HCT116 (cell line): ENCODE results near the gene SHF.

Source experiments
- POLR2AphosphoS5 ChIP-seq: IDR thresholded peaks from 2 replicates; pipeline ENCODE4 v1.6.1; 2011; ENCODE audit warnings: mild to moderate bottlenecking, low read depth, low read length, moderate library complexity
- TF ChIP-seq, protein P1 (sequence below), 3 experiments: fragments of 200-600 bp in 1 of 3; sonication (generic) in 1 of 3; IDR thresholded peaks in 2 of 3; conservative IDR thresholded peaks in 1 of 3; 2 replicates each; pipeline ENCODE4 v1.5.1; 2012 to 2017; ENCODE audit warnings: low read depth in 2 of 3, low read length in 2 of 3, antibody characterized with exemption in 1 of 3, borderline replicate concordance in 1 of 3, control low read depth in 1 of 3, mild to moderate bottlenecking in 1 of 3, mixed read lengths in 1 of 3, mixed run types in 1 of 3, moderate library complexity in 1 of 3; ENCODE audit not compliant: insufficient read depth in 1 of 3

- TF ChIP-seq, protein P1, sequence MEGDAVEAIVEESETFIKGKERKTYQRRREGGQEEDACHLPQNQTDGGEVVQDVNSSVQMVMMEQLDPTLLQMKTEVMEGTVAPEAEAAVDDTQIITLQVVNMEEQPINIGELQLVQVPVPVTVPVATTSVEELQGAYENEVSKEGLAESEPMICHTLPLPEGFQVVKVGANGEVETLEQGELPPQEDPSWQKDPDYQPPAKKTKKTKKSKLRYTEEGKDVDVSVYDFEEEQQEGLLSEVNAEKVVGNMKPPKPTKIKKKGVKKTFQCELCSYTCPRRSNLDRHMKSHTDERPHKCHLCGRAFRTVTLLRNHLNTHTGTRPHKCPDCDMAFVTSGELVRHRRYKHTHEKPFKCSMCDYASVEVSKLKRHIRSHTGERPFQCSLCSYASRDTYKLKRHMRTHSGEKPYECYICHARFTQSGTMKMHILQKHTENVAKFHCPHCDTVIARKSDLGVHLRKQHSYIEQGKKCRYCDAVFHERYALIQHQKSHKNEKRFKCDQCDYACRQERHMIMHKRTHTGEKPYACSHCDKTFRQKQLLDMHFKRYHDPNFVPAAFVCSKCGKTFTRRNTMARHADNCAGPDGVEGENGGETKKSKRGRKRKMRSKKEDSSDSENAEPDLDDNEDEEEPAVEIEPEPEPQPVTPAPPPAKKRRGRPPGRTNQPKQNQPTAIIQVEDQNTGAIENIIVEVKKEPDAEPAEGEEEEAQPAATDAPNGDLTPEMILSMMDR (IDR thresholded peaks at IDR 0.05 in 2 of 3, conservative IDR thresholded peaks at IDR 0.05 in 1 of 3; ENCODE audit: borderline replicate concordance in 1 of 3, insufficient read depth in 1 of 3, low read depth in 2 of 3, low read length in 2 of 3): no peak
- TF ChIP-seq POLR2AphosphoS5: no peak
These were observed 22.2 kb downstream of the SHF start for GRCh38 chr15:45165536-45165935.
